AG09309 (cell line): ENCODE results near the gene MS4A6E.

Experiments used
- DNase-seq: peaks from one replicate; pipeline ENCODE4 v3.0.0-alpha.2; 2010; ENCODE audit warnings: low read depth
- H3K4me3 ChIP-seq: 2 replicates; pipeline ENCODE4 v1.5.1; 2011; ENCODE audit warnings: mild to moderate bottlenecking, low read depth, low read length, moderate library complexity; ENCODE audit not compliant: control insufficient read depth
- CTCF ChIP-seq: IDR thresholded peaks from 2 replicates; pipeline ENCODE4 v1.5.1; 2011; ENCODE audit warnings: mild to moderate bottlenecking, low read depth, low read length, inconsistent platforms; ENCODE audit not compliant: insufficient read depth, control insufficient read depth; ENCODE audit errors: missing control alignments

Gene MS4A6E

GRCh38 chr11:60314635-60315321 lies 12.3 kb upstream of the MS4A6E start:
- DNase-seq, result no peak
- H3K4me3 ChIP-seq, result no peak overlapping the region
- no peak for TF ChIP-seq CTCF

GRCh38 chr11:60315871-60316270 lies 11.2 kb upstream of the MS4A6E start:
- no peak for DNase-seq

GRCh38 chr11:60316317-60316716 lies 10.7 kb upstream of the MS4A6E start:
- no peak for TF ChIP-seq CTCF
- no peak for DNase-seq
- H3K4me3 ChIP-seq, result no peak overlapping the region

More at GRCh38 chr11:60315871-60316270, 11.2 kb upstream of the MS4A6E start:
- TF ChIP-seq CTCF, result no peak
- no peak overlapping the region for H3K4me3 ChIP-seq

GRCh38 chr11:60318726-60319125 lies 8.3 kb upstream of the MS4A6E start:
- no peak for DNase-seq
- no peak overlapping the region for H3K4me3 ChIP-seq
- no peak for TF ChIP-seq CTCF

- DNase-seq, result no peak
- no peak overlapping the region for H3K4me3 ChIP-seq
- TF ChIP-seq CTCF, result no peak
Measured at GRCh38 chr11:60321051-60321450, 6.0 kb upstream of the MS4A6E start.

- DNase-seq, result no peak
- no peak for TF ChIP-seq CTCF
- H3K4me3 ChIP-seq, result no peak overlapping the region
Measured at GRCh38 chr11:60328460-60328859, 1.4 kb downstream of the MS4A6E start.
